SK-N-SH (cell line): ENCODE data around the gene CAMKMT. TPM values are rescaled to one million over a fixed set of nuclear protein-coding genes. Genes with fewer than 3 reads are reported as not detected.

Experiments
- CTCF ChIA-PET: fragments of 300-600, 350-600 bp; formaldehyde crosslinking; extraction: SDS; loops from one replicate; lab custom pipeline; 2021; lab: Yijun Ruan, JAX
- POLR2A ChIA-PET: fragments of 350-600 bp; sonication (Branson Sonifier 250); formaldehyde crosslinking; extraction: SDS; loops from one replicate; lab custom pipeline; 2020; ENCODE audit warnings: antibody characterized with exemption, inconsistent platforms; lab: Yijun Ruan, JAX
- DNase-seq: peaks from one replicate; pipeline ENCODE4 v3.0.0; 2012
- H2AFZ ChIP-seq: fragments of 200-600 bp; sonication (generic); 2 replicates; pipeline ENCODE4 v1.8.1; 2016; ENCODE audit warnings: antibody characterized with exemption, mild to moderate bottlenecking, low read depth
- H3F3A ChIP-seq: fragments of 200-600 bp; sonication (generic); replicated peaks from 2 replicates; pipeline ENCODE3; 2016; ENCODE audit warnings: antibody characterized with exemption, mild to moderate bottlenecking; ENCODE audit not compliant: insufficient read depth
- H3K27ac ChIP-seq, 2 experiments: fragments of 200-500 bp in 1 of 2; fragments of 200-600 bp in 1 of 2; sonication (Bioruptor generic) in 1 of 2; sonication (generic), shearing (Covaris generic) in 1 of 2; 2 replicates each; pipeline versions ENCODE4 v1.5.1 to v1.6.1; 2014 to 2016; ENCODE audit warnings: low read depth in 2 of 2, inconsistent platforms in 1 of 2, low read length in 1 of 2, mild to moderate bottlenecking in 1 of 2, mixed read lengths in 1 of 2
- H3K27me3 ChIP-seq: fragments of 200-600 bp; sonication (generic), shearing (Covaris generic); 2 replicates; pipeline ENCODE4 v1.6.1; 2016; ENCODE audit warnings: mixed run types; ENCODE audit not compliant: insufficient read depth
- H3K36me3 ChIP-seq, 2 experiments: fragments of 200-500 bp in 1 of 2; fragments of 200-600 bp in 1 of 2; sonication (Bioruptor generic) in 1 of 2; sonication (generic) in 1 of 2; replicated peaks in 1 of 2; 2 replicates each; pipeline versions ENCODE3 to v1.5.1; 2014 to 2016; ENCODE audit warnings: low read length in 1 of 2, mild to moderate bottlenecking in 1 of 2; ENCODE audit not compliant: insufficient read depth in 2 of 2, control insufficient read depth in 1 of 2
- H3K4me1 ChIP-seq, 2 experiments: fragments of 200-500 bp in 1 of 2; fragments of 200-600 bp in 1 of 2; sonication (Bioruptor generic) in 1 of 2; sonication (generic), shearing (Covaris generic) in 1 of 2; 2 replicates each; pipeline versions ENCODE4 v1.5.1 to v1.6.1; 2014 to 2016; ENCODE audit warnings: low read depth in 1 of 2, low read length in 1 of 2, mixed run types in 1 of 2; ENCODE audit not compliant: insufficient read depth in 2 of 2, control insufficient read depth in 1 of 2
- H3K4me2 ChIP-seq: fragments of 200-600 bp; sonication (generic), shearing (Covaris generic); 2 replicates; pipeline ENCODE4 v1.6.1; 2017; ENCODE audit warnings: mixed run types
- H3K4me3 ChIP-seq, 2 experiments: fragments of 200-500 bp in 1 of 2; fragments of 200-600 bp in 1 of 2; sonication (Bioruptor generic) in 1 of 2; sonication (generic), shearing (Covaris generic) in 1 of 2; 2 replicates each; pipeline versions ENCODE4 v1.5.1 to v1.8.1; 2014 to 2016; ENCODE audit warnings: low read depth in 2 of 2, inconsistent platforms in 1 of 2, low read length in 1 of 2, mild to moderate bottlenecking in 1 of 2, mixed read lengths in 1 of 2, moderate library complexity in 1 of 2
- H3K79me2 ChIP-seq: fragments of 200-600 bp; sonication (generic); 2 replicates; pipeline ENCODE4 v1.8.1; 2017; ENCODE audit warnings: mild to moderate bottlenecking; ENCODE audit not compliant: insufficient read depth
- H3K9ac ChIP-seq: fragments of 200-600 bp; sonication (generic); 2 replicates; pipeline ENCODE4 v1.6.1; 2017; ENCODE audit warnings: mixed run types
- H3K9me2 ChIP-seq: fragments of 200-600 bp; sonication (generic); 2 replicates; pipeline ENCODE4 v1.6.1; 2017; ENCODE audit warnings: mixed run types
- H3K9me3 ChIP-seq: fragments of 200-600 bp; sonication (generic); 2 replicates; pipeline ENCODE4 v1.6.1; 2017; ENCODE audit warnings: mixed run types, mild to moderate bottlenecking, moderate library complexity
- H4K20me1 ChIP-seq: fragments of 200-600 bp; sonication (generic); 2 replicates; pipeline ENCODE4 v1.6.1; 2017; ENCODE audit warnings: mild to moderate bottlenecking, mixed run types; ENCODE audit not compliant: insufficient read depth
- CHD2 ChIP-seq: fragments of 150-350 bp; IDR thresholded peaks from 2 replicates; pipeline ENCODE4 v1.6.1; 2018; ENCODE audit warnings: low read length; ENCODE audit not compliant: partially characterized antibody
- ELF1 ChIP-seq: IDR thresholded peaks from 2 replicates; pipeline ENCODE4 v1.4.0; 2012
- EP300 ChIP-seq, 2 experiments: IDR thresholded peaks; 2 replicates each; pipeline versions ENCODE4 v1.4.0 to v1.6.1; 2012; ENCODE audit warnings: borderline replicate concordance in 1 of 2, low read depth in 1 of 2, low read length in 1 of 2
- FOXM1 ChIP-seq: IDR thresholded peaks from 2 replicates; pipeline ENCODE4 v1.4.0; 2012; ENCODE audit warnings: low read depth, mild to moderate bottlenecking
- GATA2 ChIP-seq: sonication (generic); formaldehyde crosslinking; IDR thresholded peaks from 2 replicates; pipeline ENCODE4 v1.5.0; 2020; ENCODE audit warnings: mild to moderate bottlenecking, missing genetic modification reagents
- MEF2A ChIP-seq: IDR thresholded peaks from 2 replicates; pipeline ENCODE4 v1.4.0; 2012; ENCODE audit warnings: low read depth, borderline replicate concordance
- MXI1 ChIP-seq: IDR thresholded peaks from 2 replicates; pipeline ENCODE4 v1.6.1; 2012; ENCODE audit warnings: mild to moderate bottlenecking, low read depth, low read length, improper control_type of control experiment
- PBX3 ChIP-seq: IDR thresholded peaks from 2 replicates; pipeline ENCODE4; 2012
- RAD21 ChIP-seq: IDR thresholded peaks from 2 replicates; pipeline ENCODE4 v1.6.1; 2012; ENCODE audit warnings: mild to moderate bottlenecking, low read length
- RCOR1 ChIP-seq: fragments of 150-350 bp; IDR thresholded peaks from 2 replicates; pipeline ENCODE4 v1.6.1; 2017; ENCODE audit warnings: antibody characterized with exemption, low read length
- SIN3A ChIP-seq: IDR thresholded peaks from 2 replicates; pipeline ENCODE4 v1.6.1; 2012; ENCODE audit warnings: low read depth, mild to moderate bottlenecking, low read length, moderate library complexity, borderline replicate concordance
- SMC3 ChIP-seq: IDR thresholded peaks from 2 replicates; pipeline ENCODE4 v1.6.1; 2012; ENCODE audit warnings: low read depth, low read length, improper control_type of control experiment
- TAF1 ChIP-seq: IDR thresholded peaks from 2 replicates; pipeline ENCODE4 v1.6.1; 2012; ENCODE audit warnings: low read depth, mild to moderate bottlenecking, low read length, moderate library complexity, borderline replicate concordance
- TCF12 ChIP-seq: IDR thresholded peaks from 2 replicates; pipeline ENCODE4 v1.4.0; 2012
- USF1 ChIP-seq: IDR thresholded peaks from 2 replicates; pipeline ENCODE4 v1.4.0; 2012; ENCODE audit warnings: low read depth, borderline replicate concordance
- USF2 ChIP-seq: fragments of 150-350 bp; IDR thresholded peaks from 2 replicates; pipeline ENCODE4 v1.6.1; 2017; ENCODE audit warnings: antibody characterized with exemption, low read length, low read depth, borderline replicate concordance
- WGBS: methylation state at CpG from one replicate; pipeline ENCODE4 v1.1.6; 2017; ENCODE audit warnings: low lambda C conversion rate; 5-methylcytosine and 5-hydroxymethylcytosine counted together
- polyA plus RNA-seq, 3 experiments: library from polyadenylated mRNA; depleted of rRNA; stranded (reverse); fragments of >200 nt; gene quantifications; 2 replicates each; pipeline ENCODE4 v1.2.3, GENCODE V29; 2012
- TF ChIP-seq, protein P1 (sequence below): IDR thresholded peaks from 2 replicates; pipeline ENCODE4 v1.4.0; 2012; ENCODE audit warnings: low read depth, borderline replicate concordance

The CAMKMT gene
- polyA plus RNA-seq, 1 of the 3 experiments (the other 2 are of a cell fraction), result 5.9 TPM

- TF ChIP-seq GATA2, result peak; percentile 76
- TF ChIP-seq TAF1, result no peak
- TF ChIP-seq CHD2, result peak; percentile 11
- peak; percentile 43; the same call in 1 of the 2 replicates for TF ChIP-seq RCOR1
- peak; percentile 74 for TF ChIP-seq PBX3
- peak in 1 of 2 experiments; percentile 93; a peak in 2 of 4 replicates for TF ChIP-seq EP300 (IDR thresholded peaks at IDR 0.05; ENCODE audit: borderline replicate concordance in 1 of 2, low read depth in 1 of 2, low read length in 1 of 2)
- TF ChIP-seq SIN3A, result no peak; the same call in 1 of the 2 replicates
- no peak for TF ChIP-seq MEF2A
- TF ChIP-seq, protein P1, sequence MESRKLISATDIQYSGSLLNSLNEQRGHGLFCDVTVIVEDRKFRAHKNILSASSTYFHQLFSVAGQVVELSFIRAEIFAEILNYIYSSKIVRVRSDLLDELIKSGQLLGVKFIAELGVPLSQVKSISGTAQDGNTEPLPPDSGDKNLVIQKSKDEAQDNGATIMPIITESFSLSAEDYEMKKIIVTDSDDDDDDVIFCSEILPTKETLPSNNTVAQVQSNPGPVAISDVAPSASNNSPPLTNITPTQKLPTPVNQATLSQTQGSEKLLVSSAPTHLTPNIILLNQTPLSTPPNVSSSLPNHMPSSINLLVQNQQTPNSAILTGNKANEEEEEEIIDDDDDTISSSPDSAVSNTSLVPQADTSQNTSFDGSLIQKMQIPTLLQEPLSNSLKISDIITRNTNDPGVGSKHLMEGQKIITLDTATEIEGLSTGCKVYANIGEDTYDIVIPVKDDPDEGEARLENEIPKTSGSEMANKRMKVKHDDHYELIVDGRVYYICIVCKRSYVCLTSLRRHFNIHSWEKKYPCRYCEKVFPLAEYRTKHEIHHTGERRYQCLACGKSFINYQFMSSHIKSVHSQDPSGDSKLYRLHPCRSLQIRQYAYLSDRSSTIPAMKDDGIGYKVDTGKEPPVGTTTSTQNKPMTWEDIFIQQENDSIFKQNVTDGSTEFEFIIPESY, result no peak
- TF ChIP-seq MXI1, result peak; percentile 72
- TF ChIP-seq TCF12, result no peak
- no peak for TF ChIP-seq ELF1
- no peak for TF ChIP-seq USF1
- 0 out of 2 replicates have a peak, but pooled peaks have one; percentile 2 for TF ChIP-seq FOXM1
- TF ChIP-seq USF2, result no peak
- peak; percentile 57; the same call in 1 of the 2 replicates for TF ChIP-seq RAD21
- peak; percentile 30; the same call in 1 of the 2 replicates for TF ChIP-seq SMC3
- 25% methylated on average over 8 of the region's 8 CpGs for WGBS
- H3F3A ChIP-seq, result no peaks in the 10 kb centered on the region
- H3K4me1 ChIP-seq, result peaks cover 10 to 70% of the 10 kb centered on the region in 2 experiments; a peak in 2 of 4 replicates
- H4K20me1 ChIP-seq, result no peaks in the 10 kb centered on the region
- no peaks in the 10 kb centered on the region for H3K79me2 ChIP-seq
- H3K4me3 ChIP-seq, result peak overlapping the region; percentile 18 to 34; a peak in 3 of 4 replicates
- no peaks in the 10 kb centered on the region for H3K9me3 ChIP-seq
- peak overlapping the region; percentile 68; the same call in 1 of the 2 replicates for H2AFZ ChIP-seq
- peak overlapping the region; percentile 56 for H3K4me2 ChIP-seq
- H3K27ac ChIP-seq, result peak overlapping the region; percentile 49 to 100; a peak in 3 of 4 replicates
- H3K27me3 ChIP-seq, result no peaks in the 10 kb centered on the region
- ChIA-PET POLR2A (interaction anchor here (0.6 to 2.2 kb wide), 8 partner anchors 10 to 586 kb away, joined by 3 to 26 read pairs (median 4); no protein-coding TSS in a partner anchor), CTCF (interaction anchor here (0.6 to 4.2 kb wide), 14 partner anchors 8 to 276 kb away, joined by 3 to 25 read pairs (median 4); no protein-coding TSS in a partner anchor)
- H3K36me3 ChIP-seq, result no peaks in the 10 kb centered on the region
- peak; percentile 63 for DNase-seq
- H3K9ac ChIP-seq, result no peak overlapping the region
- H3K9me2 ChIP-seq, result no peaks in the 10 kb centered on the region; the same call in 1 of the 2 replicates
These were observed 318.8 kb downstream of the CAMKMT start for GRCh38 chr2:44680424-44680971.
